ENCODE data around the gene SNAPC5.

Gene SNAPC5

GRCh38 chr15:66476535-66476934, 21.0 kb downstream of the SNAPC5 start:
- no peaks in the 10 kb centered on the region for H3K9me2 ChIP-seq (replicated peaks; ENCODE audit: insufficient read depth, low read length)
- no peak overlapping the region for H2AFZ ChIP-seq (ENCODE audit: low read depth, low read length, severe bottlenecking)
- H3K9me3 ChIP-seq (ENCODE audit: insufficient read depth, low read length), result no peaks in the 10 kb centered on the region
- H3K27ac ChIP-seq (ENCODE audit: low read depth, low read length), result no peak overlapping the region
- no peaks in the 10 kb centered on the region for H3F3A ChIP-seq (ENCODE audit: insufficient read depth)
- no peaks in the 10 kb centered on the region for H4K20me1 ChIP-seq (ENCODE audit: low read depth, low read length)
- H3K79me2 ChIP-seq (ENCODE audit: insufficient read depth, low read length), result no peaks in the 10 kb centered on the region; the same call in 1 of the 2 replicates
- H3K27me3 ChIP-seq (ENCODE audit: low read length), result no peaks in the 10 kb centered on the region
- no peak overlapping the region for H3K4me2 ChIP-seq (ENCODE audit: low read depth, low read length, poor library complexity, severe bottlenecking)
- no peak overlapping the region for H3K4me3 ChIP-seq (ENCODE audit: insufficient read depth, low read length, poor library complexity, severe bottlenecking)
- H3K9ac ChIP-seq (ENCODE audit: low read length), result no peak overlapping the region
- H3K36me3 ChIP-seq (ENCODE audit: low read length), result no peaks in the 10 kb centered on the region
- TF ChIP-seq CTCF (IDR thresholded peaks at IDR 0.05; ENCODE audit: insufficient read depth, low read length, poor library complexity, severe bottlenecking) (no peak), EZH2phosphoT487 (conservative IDR thresholded peaks at IDR 0.05; ENCODE audit: low read length) (no peak)

DNA sequence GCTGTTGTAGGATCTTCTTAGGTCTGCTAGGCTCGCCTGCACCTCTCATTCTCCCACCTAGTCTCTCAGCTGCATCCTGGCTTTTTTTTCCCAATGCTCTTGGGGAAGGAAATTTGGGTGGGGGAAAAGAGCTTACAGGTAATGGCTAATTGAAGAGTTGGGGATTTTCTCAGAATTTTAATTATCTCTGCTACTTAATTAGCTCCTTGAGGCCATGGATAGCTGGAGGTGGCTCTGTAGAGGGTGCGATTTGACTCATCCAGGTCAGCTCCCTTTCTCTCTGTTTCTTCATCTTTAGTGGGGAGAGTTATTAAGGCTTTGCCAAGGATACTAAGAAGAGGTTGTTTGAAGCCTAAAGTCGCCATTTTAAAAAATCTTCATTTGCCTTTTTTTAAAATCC, 22.6 kb downstream of the SNAPC5 start:
- Histone ChIP-seq H3K27ac (ENCODE audit: low read depth, low read length) (no peak overlapping the region), H3K36me3 (ENCODE audit: low read length) (no peaks in the 10 kb centered on the region), H2AFZ (ENCODE audit: low read depth, low read length, severe bottlenecking) (no peak overlapping the region), H4K20me1 (ENCODE audit: low read depth, low read length) (no peaks in the 10 kb centered on the region), H3K9ac (ENCODE audit: low read length) (no peak overlapping the region), H3K9me2 (replicated peaks; ENCODE audit: insufficient read depth, low read length) (no peaks in the 10 kb centered on the region), H3F3A (ENCODE audit: insufficient read depth) (no peaks in the 10 kb centered on the region), H3K9me3 (ENCODE audit: insufficient read depth, low read length) (no peaks in the 10 kb centered on the region), H3K27me3 (ENCODE audit: low read length) (no peaks in the 10 kb centered on the region), H3K79me2 (ENCODE audit: insufficient read depth, low read length) (no peaks in the 10 kb centered on the region; the same call in 1 of the 2 replicates), H3K4me3 (ENCODE audit: insufficient read depth, low read length, poor library complexity, severe bottlenecking) (no peak overlapping the region), H3K4me2 (ENCODE audit: low read depth, low read length, poor library complexity, severe bottlenecking) (no peak overlapping the region)
- TF ChIP-seq EZH2phosphoT487 (conservative IDR thresholded peaks at IDR 0.05; ENCODE audit: low read length), result no peak
- no peak for TF ChIP-seq CTCF (IDR thresholded peaks at IDR 0.05; ENCODE audit: insufficient read depth, low read length, poor library complexity, severe bottlenecking)

- no peaks in the 10 kb centered on the region for H3K9me2 ChIP-seq (replicated peaks; ENCODE audit: insufficient read depth, low read length)
- no peaks in the 10 kb centered on the region; the same call in 1 of the 2 replicates for H3K79me2 ChIP-seq (ENCODE audit: insufficient read depth, low read length)
- H3F3A ChIP-seq (ENCODE audit: insufficient read depth), result no peaks in the 10 kb centered on the region
- H4K20me1 ChIP-seq (ENCODE audit: low read depth, low read length), result no peaks in the 10 kb centered on the region
- H3K27me3 ChIP-seq (ENCODE audit: low read length), result no peaks in the 10 kb centered on the region
- TF ChIP-seq EZH2phosphoT487 (conservative IDR thresholded peaks at IDR 0.05; ENCODE audit: low read length), result no peak
- no peak for TF ChIP-seq CTCF (IDR thresholded peaks at IDR 0.05; ENCODE audit: insufficient read depth, low read length, poor library complexity, severe bottlenecking)
- no peak overlapping the region for H3K9ac ChIP-seq (ENCODE audit: low read length)
- H3K9me3 ChIP-seq (ENCODE audit: insufficient read depth, low read length), result no peaks in the 10 kb centered on the region
- no peak overlapping the region for H3K4me2 ChIP-seq (ENCODE audit: low read depth, low read length, poor library complexity, severe bottlenecking)
- H2AFZ ChIP-seq (ENCODE audit: low read depth, low read length, severe bottlenecking), result no peak overlapping the region
- no peak overlapping the region for H3K4me3 ChIP-seq (ENCODE audit: insufficient read depth, low read length, poor library complexity, severe bottlenecking)
- H3K36me3 ChIP-seq (ENCODE audit: low read length), result no peaks in the 10 kb centered on the region
- H3K27ac ChIP-seq (ENCODE audit: low read depth, low read length), result no peak overlapping the region
Observed at GRCh38 chr15:66474135-66474534, 23.4 kb downstream of the SNAPC5 start.

All from SU-DHL-6 (cell line).